Measurements from ENCODE around the gene UQCRC1.

UQCRC1 gene

GRCh38 chr3:48572517-48572916 lies 36.9 kb downstream of the UQCRC1 start:
- Histone ChIP-seq H3K9me3 (replicated peaks; ENCODE audit: insufficient read depth, low read length) (no peaks in the 10 kb centered on the region), H2AFZ (ENCODE audit: low read length) (no peak overlapping the region), H3K9ac (ENCODE audit: low read length) (no peak overlapping the region), H3K4me3 (ENCODE audit: low read length) (no peak overlapping the region), H3F3A (ENCODE audit: insufficient read depth, low read length) (no peaks in the 10 kb centered on the region), H3K9me2 (replicated peaks; ENCODE audit: insufficient read depth, low read length) (no peaks in the 10 kb centered on the region), H3K4me2 (ENCODE audit: low read depth, low read length) (no peak overlapping the region), H3K36me3 (replicated peaks; ENCODE audit: insufficient read depth, low read length) (no peaks in the 10 kb centered on the region), H4K20me1 (ENCODE audit: insufficient read depth, low read length) (no peaks in the 10 kb centered on the region), H3K27ac (ENCODE audit: low read length) (no peak overlapping the region), H3K27me3 (replicated peaks; ENCODE audit: insufficient read depth, low read length) (peaks cover 14% of the 10 kb centered on the region), H3K79me2 (ENCODE audit: low read length) (no peaks in the 10 kb centered on the region), H3K4me1 (ENCODE audit: low read length) (no peaks in the 10 kb centered on the region)
- no peak for DNase-seq
- TF ChIP-seq EZH2 (optimal IDR thresholded peaks at IDR 0.05; ENCODE audit: low read depth, low read length) = no peak
- no peak for TF ChIP-seq CTCF (IDR thresholded peaks at IDR 0.05; ENCODE audit: low read length)
- TF ChIP-seq EZH2phosphoT487 (IDR thresholded peaks at IDR 0.05; ENCODE audit: low read length) = no peak

DNA sequence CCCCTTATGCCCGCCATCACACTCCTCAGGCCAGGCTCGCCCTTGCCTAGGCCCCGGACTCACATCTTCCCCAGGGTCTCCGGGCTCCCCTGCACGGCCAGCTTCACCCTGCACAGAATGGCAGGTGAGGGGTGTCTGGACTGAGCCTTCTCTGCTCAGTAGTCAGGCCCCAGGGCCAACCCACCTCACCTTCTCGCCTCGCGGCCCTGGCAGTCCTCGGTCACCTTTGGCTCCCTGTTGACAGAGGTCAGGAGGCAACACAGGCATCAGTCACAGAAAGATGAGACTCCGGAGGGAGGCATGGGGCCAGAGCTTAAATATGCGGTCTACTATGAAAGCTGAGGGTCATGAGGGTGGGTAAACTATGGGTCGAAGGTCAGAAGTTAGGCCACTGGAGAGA lies 37.5 kb downstream of the UQCRC1 start:
- Histone ChIP-seq H3K36me3 (replicated peaks; ENCODE audit: insufficient read depth, low read length) (no peaks in the 10 kb centered on the region), H3K9me3 (replicated peaks; ENCODE audit: insufficient read depth, low read length) (no peaks in the 10 kb centered on the region), H2AFZ (ENCODE audit: low read length) (no peak overlapping the region), H3K27ac (ENCODE audit: low read length) (no peak overlapping the region), H3K27me3 (replicated peaks; ENCODE audit: insufficient read depth, low read length) (peaks cover 14% of the 10 kb centered on the region), H3F3A (ENCODE audit: insufficient read depth, low read length) (no peaks in the 10 kb centered on the region), H3K9ac (ENCODE audit: low read length) (no peak overlapping the region), H3K4me1 (ENCODE audit: low read length) (no peaks in the 10 kb centered on the region), H3K4me3 (ENCODE audit: low read length) (no peak overlapping the region), H3K79me2 (ENCODE audit: low read length) (no peaks in the 10 kb centered on the region), H4K20me1 (ENCODE audit: insufficient read depth, low read length) (no peaks in the 10 kb centered on the region), H3K4me2 (ENCODE audit: low read depth, low read length) (no peak overlapping the region), H3K9me2 (replicated peaks; ENCODE audit: insufficient read depth, low read length) (no peaks in the 10 kb centered on the region)
- DNase-seq = no peak
- TF ChIP-seq CTCF (IDR thresholded peaks at IDR 0.05; ENCODE audit: low read length) (no peak), EZH2phosphoT487 (IDR thresholded peaks at IDR 0.05; ENCODE audit: low read length) (no peak), EZH2 (optimal IDR thresholded peaks at IDR 0.05; ENCODE audit: low read depth, low read length) (no peak)

DNA sequence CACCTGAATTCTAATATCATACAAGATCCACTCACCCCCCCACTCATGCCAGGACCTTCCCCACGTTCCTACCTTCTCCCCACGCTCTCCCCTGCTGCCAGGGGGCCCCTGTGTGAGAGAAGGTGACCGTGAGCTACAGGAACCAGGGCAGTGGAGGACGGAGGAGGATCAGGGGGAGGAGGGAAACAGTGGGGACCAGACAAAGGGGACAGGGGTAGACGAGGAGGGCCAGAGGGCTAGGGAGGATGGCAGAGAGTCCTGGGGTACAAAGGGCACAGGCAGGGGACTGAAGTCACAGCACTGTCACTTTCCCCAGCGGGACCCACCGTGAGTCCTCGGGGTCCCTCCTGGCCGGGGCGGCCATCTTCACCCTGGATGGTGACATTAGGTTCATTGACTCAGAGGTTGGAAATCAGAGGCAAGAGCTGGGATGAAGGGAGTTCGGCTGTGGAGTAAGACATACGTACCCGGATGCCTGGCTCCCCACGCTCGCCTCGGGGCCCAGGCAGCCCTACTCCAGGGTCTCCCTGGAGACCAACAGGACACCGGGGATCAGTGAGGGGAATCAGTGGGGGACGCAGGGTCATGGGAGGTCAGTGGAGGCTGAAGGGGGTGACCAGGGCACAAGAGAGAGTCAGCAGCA lies 39.5 kb downstream of the UQCRC1 start:
- Histone ChIP-seq H3K4me3 (ENCODE audit: low read length) (no peak overlapping the region), H3F3A (ENCODE audit: insufficient read depth, low read length) (no peaks in the 10 kb centered on the region), H3K27ac (ENCODE audit: low read length) (no peak overlapping the region), H3K27me3 (replicated peaks; ENCODE audit: insufficient read depth, low read length) (peaks cover 14% of the 10 kb centered on the region), H3K79me2 (ENCODE audit: low read length) (no peaks in the 10 kb centered on the region), H3K9me2 (replicated peaks; ENCODE audit: insufficient read depth, low read length) (no peaks in the 10 kb centered on the region), H2AFZ (ENCODE audit: low read length) (no peak overlapping the region), H3K36me3 (replicated peaks; ENCODE audit: insufficient read depth, low read length) (no peaks in the 10 kb centered on the region), H3K4me1 (ENCODE audit: low read length) (no peaks in the 10 kb centered on the region), H3K9me3 (replicated peaks; ENCODE audit: insufficient read depth, low read length) (no peaks in the 10 kb centered on the region), H3K9ac (ENCODE audit: low read length) (no peak overlapping the region), H3K4me2 (ENCODE audit: low read depth, low read length) (no peak overlapping the region), H4K20me1 (ENCODE audit: insufficient read depth, low read length) (no peaks in the 10 kb centered on the region)
- DNase-seq = no peak
- TF ChIP-seq CTCF (IDR thresholded peaks at IDR 0.05; ENCODE audit: low read length) = no peak
- no peak for TF ChIP-seq EZH2 (optimal IDR thresholded peaks at IDR 0.05; ENCODE audit: low read depth, low read length)
- no peak for TF ChIP-seq EZH2phosphoT487 (IDR thresholded peaks at IDR 0.05; ENCODE audit: low read length)
